Suprapubic skin (tissue), 4 donors: ENCODE results near the gene FCGR3B.
"Not testable (repeated sequence)": the region's sequence is repeated elsewhere in the genome, so short reads cannot be mapped to it uniquely, and the experiment has no call there.

ENCODE experiments used
- EP300 ChIP-seq: sonication (generic); formaldehyde crosslinking; IDR thresholded peaks from one replicate; pipeline ENCODE4 v1.6.1; 2017; ENCODE audit warnings: antibody characterized with exemption
- POLR2AphosphoS5 ChIP-seq, 3 donors: sonication (generic); formaldehyde crosslinking; IDR thresholded peaks; one replicate each; pipeline ENCODE4 v1.6.1; 2017; ENCODE audit warnings: antibody characterized with exemption in 3 of 3
- TF ChIP-seq, protein P1 (sequence below), 2 donors: fragments of 200-600 bp in 1 of 2; fragments of 450-650 bp in 1 of 2; sonication (generic) in 1 of 2; IDR thresholded peaks; one replicate each; pipeline ENCODE4 v1.5.1; 2016 to 2019; ENCODE audit warnings: antibody characterized with exemption in 2 of 2, mild to moderate bottlenecking in 1 of 2, moderate library complexity in 1 of 2

DNA sequence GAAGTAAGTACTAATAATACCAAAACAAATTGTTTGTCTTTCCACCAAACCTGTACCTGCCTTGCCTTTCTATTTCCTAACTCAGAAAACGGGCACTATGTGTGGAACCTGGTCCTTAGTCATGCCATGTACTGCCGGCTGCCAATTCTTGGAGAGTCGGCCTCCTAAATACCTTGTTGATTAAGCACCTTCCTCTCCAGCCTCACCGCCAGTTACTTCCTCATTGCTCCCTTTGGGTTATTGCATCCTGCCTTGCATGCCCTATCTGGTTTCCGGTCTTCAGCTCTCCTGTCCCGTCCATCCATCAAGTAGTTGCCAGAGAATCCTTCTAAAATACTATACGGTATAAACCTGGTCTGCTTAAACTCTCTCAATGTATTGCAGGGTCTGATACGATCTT, 8.9 kb downstream of the FCGR3B start:
- TF ChIP-seq, protein P1, sequence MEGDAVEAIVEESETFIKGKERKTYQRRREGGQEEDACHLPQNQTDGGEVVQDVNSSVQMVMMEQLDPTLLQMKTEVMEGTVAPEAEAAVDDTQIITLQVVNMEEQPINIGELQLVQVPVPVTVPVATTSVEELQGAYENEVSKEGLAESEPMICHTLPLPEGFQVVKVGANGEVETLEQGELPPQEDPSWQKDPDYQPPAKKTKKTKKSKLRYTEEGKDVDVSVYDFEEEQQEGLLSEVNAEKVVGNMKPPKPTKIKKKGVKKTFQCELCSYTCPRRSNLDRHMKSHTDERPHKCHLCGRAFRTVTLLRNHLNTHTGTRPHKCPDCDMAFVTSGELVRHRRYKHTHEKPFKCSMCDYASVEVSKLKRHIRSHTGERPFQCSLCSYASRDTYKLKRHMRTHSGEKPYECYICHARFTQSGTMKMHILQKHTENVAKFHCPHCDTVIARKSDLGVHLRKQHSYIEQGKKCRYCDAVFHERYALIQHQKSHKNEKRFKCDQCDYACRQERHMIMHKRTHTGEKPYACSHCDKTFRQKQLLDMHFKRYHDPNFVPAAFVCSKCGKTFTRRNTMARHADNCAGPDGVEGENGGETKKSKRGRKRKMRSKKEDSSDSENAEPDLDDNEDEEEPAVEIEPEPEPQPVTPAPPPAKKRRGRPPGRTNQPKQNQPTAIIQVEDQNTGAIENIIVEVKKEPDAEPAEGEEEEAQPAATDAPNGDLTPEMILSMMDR (IDR thresholded peaks at IDR 0.05) = not testable (repeated sequence)
- TF ChIP-seq POLR2AphosphoS5 (IDR thresholded peaks at IDR 0.05); EP300: not testable (repeated sequence)
